H1 (cell line): Measurements from ENCODE around the gene HK1. TPM values are rescaled to one million over a fixed set of nuclear protein-coding genes. Genes with fewer than 3 reads are reported as not detected.

Experiments used
- CTCF ChIP-seq, 3 experiments: IDR thresholded peaks; 1 replicate in 2 of 3; 2 replicates in 1 of 3; pipeline versions ENCODE4 v1.5.1 to v1.6.1; 2011; ENCODE audit warnings: low read length in 3 of 3, mild to moderate bottlenecking in 3 of 3, inconsistent platforms in 2 of 3, low read depth in 1 of 3, moderate library complexity in 1 of 3; ENCODE audit not compliant: insufficient read depth in 1 of 3; ENCODE audit errors: control extremely low read depth in 1 of 3
- EZH2 ChIP-seq: fragments of 200-600 bp; sonication (generic); IDR thresholded peaks from 2 replicates; pipeline ENCODE4 v1.7.1; 2012; ENCODE audit warnings: low read depth, mild to moderate bottlenecking, moderate library complexity, low read length, inconsistent platforms; ENCODE audit not compliant: severe bottlenecking
- TEAD4 ChIP-seq: IDR thresholded peaks from 2 replicates; pipeline ENCODE4 v1.6.1; 2012; ENCODE audit warnings: low read depth, low read length, inconsistent platforms, mixed read lengths
- polyA plus RNA-seq, 7 experiments: library from polyadenylated mRNA; depleted of rRNA in 3 of 7; stranded (reverse) in 5 of 7; unstranded in 2 of 7; fragments of >200 nt in 5 of 7; fragments of 200-250 nt in 2 of 7; gene quantifications; 1 replicate in 5 of 7; 2 replicates in 1 of 7; 4 replicates in 1 of 7; pipeline versions ENCODE4 v1.2.1 to v1.2.3, GENCODE V29; 2011 to 2013; ENCODE audit warnings: missing spikeins in 2 of 7, mixed read lengths in 2 of 7
- total RNA-seq: library from RNA; stranded (reverse); fragmentation: NEBNext Ultra II Directional; extraction: Animal tissue kit (Norgen Biotek cat#: 25700); gene quantifications from 2 replicates; pipeline ENCODE4 v1.2.1, GENCODE V29; 2021

Gene HK1
- total and polyA plus RNA-seq, 2 of the 8 experiments (the other 6 are each of a cell fraction or from before 2014, with no cell fraction given) = 55.8 to 247 TPM

- TF ChIP-seq EZH2 = no peak
- no peak for TF ChIP-seq CTCF (IDR thresholded peaks at IDR 0.05; ENCODE audit: control extremely low read depth in 1 of 3, insufficient read depth in 1 of 3, low read depth in 1 of 3, low read length in 3 of 3)
- no peak for TF ChIP-seq TEAD4
- TF ChIP-seq, all 59 proteins: peak for 0
Measured at GRCh38 chr10:69270990-69271389, 7.3 kb upstream of the HK1 start (continued).
